Gastrocnemius medialis (tissue), 4 donors: ENCODE data around the gene MBD3L5.

ENCODE experiments used
- CTCF ChIP-seq, 5 experiments: fragments of 450-650 bp in 3 of 5; fragments of 200-600 bp in 2 of 5; sonication (generic) in 2 of 5; IDR thresholded peaks in 4 of 5; conservative IDR thresholded peaks in 1 of 5; 1 replicate in 4 of 5; 2 replicates in 1 of 5; pipeline ENCODE4 v1.5.1; 2016 to 2019; ENCODE audit warnings: antibody characterized with exemption in 5 of 5, mild to moderate bottlenecking in 3 of 5, moderate library complexity in 3 of 5
- POLR2A ChIP-seq, 2 donors: fragments of 450-650 bp; IDR thresholded peaks; one replicate each; pipeline ENCODE4 v1.6.1; 2017; ENCODE audit warnings: antibody characterized with exemption in 2 of 2, mild to moderate bottlenecking in 2 of 2, moderate library complexity in 2 of 2

GRCh38 chr19:6988257-6988656 lies 42.1 kb upstream of the MBD3L5 start:
- no peak for TF ChIP-seq CTCF (IDR thresholded peaks at IDR 0.05 in 4 of 5, conservative IDR thresholded peaks at IDR 0.05 in 1 of 5)
- no peak for TF ChIP-seq POLR2A (IDR thresholded peaks at IDR 0.05)
